Measurements from ENCODE around the gene TMEM151B. TPM values are rescaled to one million over a fixed set of nuclear protein-coding genes. Genes with fewer than 3 reads are reported as not detected.

Gene TMEM151B
- under 0.01 TPM in 1 of 2 replicates, not detected in the other for total RNA-seq

GRCh38 chr6:44269921-44270525 lies at the start of gene TMEM151B:
Gene TMEM151B, plus strand, starts transcription at chr6:44270450. Its CDS starts 293 bp downstream, at chr6:44270743.

DNA sequence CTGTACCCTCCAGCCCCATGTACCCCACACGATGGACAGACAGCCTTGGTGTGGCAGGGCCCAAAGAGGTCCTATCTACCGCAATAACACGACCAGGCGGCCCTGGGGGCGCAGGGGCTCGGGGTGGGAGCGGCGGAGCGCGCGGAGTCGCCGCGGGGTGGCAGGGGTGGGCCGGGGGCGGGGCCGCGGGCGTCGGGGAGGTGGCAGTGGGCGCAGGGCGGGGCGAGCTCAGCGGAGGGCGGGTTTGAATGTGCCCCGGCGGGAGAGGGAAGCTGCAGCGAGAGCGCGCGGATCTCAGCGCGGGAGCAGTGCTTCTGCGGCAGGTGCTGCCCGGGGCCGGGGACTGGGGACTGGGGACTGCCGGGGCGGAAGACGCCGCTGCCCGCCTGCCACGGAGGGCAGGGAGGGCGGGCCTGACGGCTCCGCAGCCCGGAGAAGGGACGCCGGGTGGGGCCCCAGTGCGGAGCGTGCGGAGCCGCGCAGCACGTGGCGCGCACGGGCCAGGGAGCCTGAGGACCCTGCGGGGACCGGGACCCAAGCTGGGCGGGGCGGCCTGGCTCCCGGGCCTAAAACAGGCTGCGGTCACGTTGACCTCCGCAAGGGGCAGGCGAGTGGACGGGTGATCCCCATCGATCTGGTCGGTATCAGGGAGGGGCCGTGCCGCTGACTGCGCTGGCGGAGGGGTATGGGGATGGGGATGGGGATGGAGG lies 46.8 kb upstream of the TMEM151B start, which contains the start of gene SLC29A1:
Gene SLC29A1 (plus strand): TSS at position 277 of the 710 bp plus-strand sequence. CDS start 3,719 bp downstream, outside the sequence.

DNA sequence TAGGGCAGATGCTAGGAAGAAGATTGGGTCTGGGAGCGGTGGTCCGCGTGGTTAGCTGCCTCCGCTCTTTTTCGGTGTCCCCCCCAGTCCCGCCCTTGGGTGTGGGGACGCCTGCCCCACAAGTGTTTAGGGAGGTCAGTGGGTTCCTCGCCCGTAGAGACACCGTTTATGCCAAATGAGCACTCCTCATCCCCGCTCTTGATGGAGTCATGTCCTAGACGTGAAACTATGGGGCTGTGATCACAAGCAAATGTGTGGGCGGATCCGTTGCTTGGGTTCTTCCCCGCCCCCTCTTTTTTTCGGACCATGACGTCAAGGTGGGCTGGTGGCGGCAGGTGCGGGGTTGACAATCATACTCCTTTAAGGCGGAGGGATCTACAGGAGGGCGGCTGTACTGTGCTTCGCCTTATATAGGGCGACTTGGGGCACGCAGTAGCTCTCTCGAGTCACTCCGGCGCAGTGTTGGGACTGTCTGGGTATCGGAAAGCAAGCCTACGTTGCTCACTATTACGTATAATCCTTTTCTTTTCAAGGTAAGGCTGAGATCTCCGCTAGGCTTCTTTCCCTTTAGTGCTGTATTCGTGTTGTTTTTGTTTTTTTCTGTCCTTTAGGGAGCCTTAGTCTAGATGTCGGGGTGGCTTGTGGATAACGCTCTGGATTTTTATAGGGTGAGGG lies 23.4 kb upstream of the TMEM151B start, which contains the start of gene HSP90AB1:
Gene HSP90AB1 (plus strand): TSS at position 439 of the 675 bp plus-strand sequence. CDS start 1,529 bp downstream, outside the sequence.

GRCh38 chr6:44257025-44257752 lies 13.1 kb upstream of the TMEM151B start, which contains the start of gene SLC35B2:
Gene SLC35B2, minus strand, starts transcription at chr6:44257528. Its CDS starts 118 bp downstream, at chr6:44257410.

DNA sequence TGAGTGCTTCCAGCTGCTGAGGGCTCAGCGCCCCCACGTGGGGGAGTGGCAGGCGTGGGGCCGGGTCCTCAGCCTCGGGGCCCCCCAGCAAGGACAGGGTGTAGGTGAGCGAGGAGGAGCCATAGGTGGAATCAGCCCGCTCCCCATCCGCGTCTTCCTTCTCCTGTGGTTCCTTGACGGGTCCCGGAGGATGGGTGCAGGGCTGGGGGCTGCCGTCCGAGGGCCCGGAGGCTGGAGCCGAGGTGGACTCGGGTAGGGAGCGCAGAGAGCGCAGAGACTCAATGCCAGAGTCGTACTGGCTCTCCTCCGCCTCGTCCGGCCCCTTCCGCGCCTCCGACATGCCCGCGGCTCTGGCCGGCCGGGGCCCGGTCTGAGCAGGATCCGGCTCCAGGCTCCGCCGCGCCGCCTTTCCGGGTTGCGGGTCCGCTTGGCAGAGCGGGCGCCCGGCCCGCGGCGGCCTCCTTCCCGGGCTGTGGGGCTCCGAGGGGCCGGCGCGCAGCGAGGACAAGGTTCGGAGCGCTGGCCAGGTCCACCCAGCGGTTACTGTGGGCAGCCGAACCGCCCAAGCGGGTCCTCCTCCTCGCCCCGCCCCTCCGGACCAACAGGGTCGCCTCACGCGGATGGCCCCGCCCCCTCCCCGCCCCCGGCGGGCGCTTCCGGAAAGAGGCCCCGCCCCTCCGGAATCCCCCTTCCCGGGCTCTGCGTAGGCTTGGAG lies 5.1 kb upstream of the TMEM151B start, which contains the start of gene NFKBIE:
Gene NFKBIE (minus strand): TSS at position 545 of the 715 bp plus-strand sequence. CDS start 205 bp downstream, at position 340.

GRCh38 chr6:44312901-44313788 lies 42.9 kb downstream of the TMEM151B start, which contains the start of gene AARS2:
Gene AARS2, minus strand, starts transcription at chr6:44313347. Its CDS starts 24 bp downstream, at chr6:44313323.

DNA sequence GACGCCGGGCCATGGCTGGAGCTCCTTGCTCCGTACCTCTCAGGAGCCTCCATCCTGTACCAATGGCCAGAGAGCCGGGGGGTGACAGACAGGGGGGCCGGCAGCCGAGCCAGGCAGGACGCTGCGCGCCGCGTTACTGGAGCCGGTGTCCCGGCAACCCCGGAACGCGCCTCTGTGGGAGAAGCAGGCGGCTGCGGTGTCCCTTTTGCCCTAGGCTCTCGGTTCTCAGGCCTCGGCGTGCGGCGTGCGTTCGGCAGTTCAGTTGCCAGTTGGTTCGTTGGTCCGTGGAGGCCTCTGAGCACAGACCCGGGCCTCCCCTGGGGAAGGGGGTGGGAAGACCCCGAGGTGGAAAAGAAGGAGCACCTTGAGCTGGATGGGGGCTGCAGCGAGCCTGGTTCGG lies 72.2 kb downstream of the TMEM151B start, which contains the start of gene SPATS1:
Gene SPATS1 (plus strand): TSS at position 162 of the 400 bp plus-strand sequence. CDS start 446 bp downstream, outside the sequence.

Other genes starting within 250 kb of the TMEM151B start
- 83.2 and 136 TPM in 2 replicates for gene MRPL14, start 143.0 kb upstream of the TMEM151B start, total RNA-seq
- 12.7 and 19.3 TPM in 2 replicates for gene TMEM63B, start 142.9 kb upstream of the TMEM151B start, total RNA-seq
- 3.0 and 4.2 TPM in 2 replicates for gene CAPN11, start 111.6 kb upstream of the TMEM151B start, total RNA-seq
- under 0.01 TPM in 1 of 2 replicates, not detected in the other for gene MYMX, start 53.5 kb upstream of the TMEM151B start, total RNA-seq
- gene SLC29A1, start 46.9 kb upstream of the TMEM151B start, total RNA-seq = 51.7 and 68.9 TPM in 2 replicates
- 888 and 963 TPM in 2 replicates for gene HSP90AB1, start 23.3 kb upstream of the TMEM151B start, total RNA-seq
- 47.3 and 59.8 TPM in 2 replicates for gene SLC35B2, start 12.9 kb upstream of the TMEM151B start, total RNA-seq
- 10.4 and 28.7 TPM in 2 replicates for gene NFKBIE, start 4.9 kb upstream of the TMEM151B start, total RNA-seq
- gene AARS2, start 42.9 kb downstream of the TMEM151B start, total RNA-seq = 17.9 and 21.7 TPM in 2 replicates
- not detected in 2 replicates for gene SPATS1, start 72.2 kb downstream of the TMEM151B start, total RNA-seq
- gene CDC5L, start 117.3 kb downstream of the TMEM151B start, total RNA-seq = 22.7 and 28.0 TPM in 2 replicates